CD4-positive, alpha-beta T cell treated with Interleukin-21 for 1 hour (primary cell): ENCODE measurements around the gene PLEKHG1.

ENCODE experiments used
- DNase-seq: peaks from one replicate; pipeline ENCODE4 v3.0.0-alpha.2; 2020

The PLEKHG1 gene

GRCh38 chr6:150599199-150600009 is at the start of gene PLEKHG1:
PLEKHG1 (plus strand) TSS chr6:150599885; CDS start chr6:150733682, 133,797 bp downstream.
- DNase-seq = peak; percentile 58

GRCh38 chr6:150550244-150550643 is 49.4 kb upstream of the PLEKHG1 start:
- no peak for DNase-seq

GRCh38 chr6:150557043-150557599 is 42.6 kb upstream of the PLEKHG1 start:
- no peak for DNase-seq

- DNase-seq = no peak
These were observed 39.4 kb upstream of the PLEKHG1 start for GRCh38 chr6:150560004-150560883.

GRCh38 chr6:150560884-150561219 is 38.8 kb upstream of the PLEKHG1 start:
- no peak for DNase-seq

- no peak for DNase-seq
These were observed 33.7 kb upstream of the PLEKHG1 start for GRCh38 chr6:150565945-150566344.

- DNase-seq = no peak
These were observed 33.2 kb upstream of the PLEKHG1 start for GRCh38 chr6:150566486-150566885.

- DNase-seq = no peak
These were observed 32.3 kb upstream of the PLEKHG1 start for GRCh38 chr6:150567380-150567779.

GRCh38 chr6:150567823-150568383 is 31.8 kb upstream of the PLEKHG1 start:
- no peak for DNase-seq

GRCh38 chr6:150568560-150568959 is 31.1 kb upstream of the PLEKHG1 start:
- no peak for DNase-seq

GRCh38 chr6:150569161-150569560 is 30.5 kb upstream of the PLEKHG1 start:
- DNase-seq = no peak

GRCh38 chr6:150573041-150573681 is 26.5 kb upstream of the PLEKHG1 start:
- no peak for DNase-seq

- DNase-seq = no peak
These were observed 23.8 kb upstream of the PLEKHG1 start for GRCh38 chr6:150575836-150576235.

- DNase-seq = no peak
These were observed 22.9 kb upstream of the PLEKHG1 start for GRCh38 chr6:150576651-150577226.

- DNase-seq = no peak
These were observed 20.1 kb upstream of the PLEKHG1 start for GRCh38 chr6:150579611-150580010.

GRCh38 chr6:150580489-150580888 is 19.2 kb upstream of the PLEKHG1 start:
- no peak for DNase-seq

GRCh38 chr6:150584065-150584464 is 15.6 kb upstream of the PLEKHG1 start:
- no peak for DNase-seq

- DNase-seq = no peak
These were observed 15.1 kb upstream of the PLEKHG1 start for GRCh38 chr6:150584596-150584995.

GRCh38 chr6:150586850-150587359 is 12.8 kb upstream of the PLEKHG1 start:
- no peak for DNase-seq

- DNase-seq = no peak
These were observed 12.0 kb upstream of the PLEKHG1 start for GRCh38 chr6:150587637-150588036.

GRCh38 chr6:150588888-150589499 is 10.7 kb upstream of the PLEKHG1 start:
- no peak for DNase-seq

- no peak for DNase-seq
These were observed 9.8 kb upstream of the PLEKHG1 start for GRCh38 chr6:150589852-150590251.
